Psoas muscle (tissue), 8 donors: ENCODE data around the gene TYMS. TPM values are rescaled to one million over a fixed set of nuclear protein-coding genes. Genes with fewer than 3 reads are reported as not detected.

Source experiments
- ATAC-seq, 4 donors: fragments of 200-7000 bp; cut with Tn5 transposase; one replicate each; pipeline ENCODE4 v1.9.1; 2020; ENCODE audit warnings: moderate library complexity in 3 of 4, mild to moderate bottlenecking in 2 of 4
- DNase-seq, 2 donors: peaks; one replicate each; pipeline ENCODE4 v3.0.0-alpha.2; 2020
- H3K27ac ChIP-seq: fragments of 200-600 bp; one replicate; pipeline ENCODE4 v1.8.0; 2022
- H3K27me3 ChIP-seq, 3 donors: fragments of 200-600 bp in 1 of 3; one replicate each; pipeline versions ENCODE4 v1.6.1 to v1.8.0; 2013 to 2022; ENCODE audit warnings: low read length in 2 of 3, mild to moderate bottlenecking in 2 of 3, moderate library complexity in 1 of 3; ENCODE audit not compliant: insufficient read depth in 3 of 3
- H3K36me3 ChIP-seq, 2 donors: fragments of 200-600 bp in 1 of 2; one replicate each; pipeline versions ENCODE4 v1.6.1 to v1.8.0; 2013 to 2022; ENCODE audit warnings: low read depth in 1 of 2, mild to moderate bottlenecking in 1 of 2, moderate library complexity in 1 of 2; ENCODE audit not compliant: insufficient read depth in 1 of 2
- H3K4me1 ChIP-seq: fragments of 200-600 bp; one replicate; pipeline ENCODE4 v1.8.0; 2022
- H3K4me3 ChIP-seq: fragments of 200-600 bp; one replicate; pipeline ENCODE4 v1.8.0; 2022; ENCODE audit warnings: mild to moderate bottlenecking
- H3K9me3 ChIP-seq: fragments of 200-600 bp; one replicate; pipeline ENCODE4 v1.8.0; 2022
- WGBS, 3 donors: extraction: QIAGEN DNeasy Blood & Tissue Kit; methylation state at CpG; one replicate each; pipeline versions ENCODE4 v1.1.6 to v1.1.7; 2013; 5-methylcytosine and 5-hydroxymethylcytosine counted together
- intact Hi-C, 2 donors: fragments of 100-400 bp; cut with DNase I; formaldehyde crosslinking; loops; one replicate each; pipeline versions ENCODE4 v1.11.0 to v1.14.2; 2022
- polyA plus RNA-seq, 3 donors: library from polyadenylated mRNA; stranded (reverse); fragments of 200-250 nt; gene quantifications; one replicate each; pipeline ENCODE4 v1.2.3, GENCODE V29; 2013
- total RNA-seq, 4 donors: library from RNA; stranded (reverse); fragmentation: NEBNext Ultra II Directional in 2 of 4; extraction: Animal tissue kit (Norgen Biotek cat#: 25700) in 2 of 4; gene quantifications; one replicate each; pipeline versions ENCODE4 v1.2.1 to v1.2.4, GENCODE V29; 2021 to 2023
- TF ChIP-seq, protein P1 (sequence below): fragments of 200-600 bp; IDR thresholded peaks from one replicate; pipeline ENCODE4 v1.8.0; 2022; ENCODE audit warnings: antibody characterized with exemption
- donor health status: healthy with polysubstance abuse.
- donor health status: DM: no; HTN: no; CAD: no; lungs with moderate emphysema.
- donor health status: Bipolar disorder and iron deficiency.
- donor health status: healthy.
- donor health status: DM: yes; HTN: yes; CAD: no.
- donor health status: DM: no; HTN: no; CAD: no.
- donor health status: DM: no; HTN: no; CAD: no.
- donor health status: DM: yes; HTN: yes; CAD: no.

Gene TYMS
- total and polyA plus RNA-seq, 7 donors, result 0.25 to 0.65 (median 0.32) TPM; not detected in 1

DNA sequence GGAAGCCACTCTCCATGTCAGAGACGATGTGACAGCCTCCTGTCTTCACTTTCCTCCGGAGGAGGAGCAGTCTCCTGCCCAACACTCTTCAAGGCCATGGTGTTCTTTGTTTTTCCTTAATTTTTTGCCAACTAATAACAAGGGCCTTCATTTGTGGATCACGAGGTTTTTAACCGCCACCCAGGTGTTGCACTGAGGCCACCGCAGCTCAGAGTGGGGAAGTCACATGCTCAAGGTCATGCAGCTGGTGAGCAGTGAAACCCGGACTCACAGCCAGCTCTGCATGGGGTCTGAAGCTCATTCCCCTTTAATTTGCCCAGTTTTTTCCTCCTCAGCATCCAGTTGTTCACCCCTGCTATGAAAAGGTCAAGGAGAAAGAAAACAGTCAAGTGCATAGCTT lies 35.4 kb downstream of the TYMS start:
- no peak for ATAC-seq
- intact Hi-C loops, result no loop called here
- Histone ChIP-seq H3K27me3 (no peaks in the 10 kb centered on the region), H3K4me3 (no peak overlapping the region), H3K9me3 (no peaks in the 10 kb centered on the region), H3K36me3 (peaks cover 0 to 39% of the 10 kb centered on the region in 2 donors), H3K4me1 (no peaks in the 10 kb centered on the region), H3K27ac (no peak overlapping the region)
- 82 to 87% (median 85%) methylated on average over 6 of the region's 6 CpGs for WGBS, 3 donors
- TF ChIP-seq, protein P1, sequence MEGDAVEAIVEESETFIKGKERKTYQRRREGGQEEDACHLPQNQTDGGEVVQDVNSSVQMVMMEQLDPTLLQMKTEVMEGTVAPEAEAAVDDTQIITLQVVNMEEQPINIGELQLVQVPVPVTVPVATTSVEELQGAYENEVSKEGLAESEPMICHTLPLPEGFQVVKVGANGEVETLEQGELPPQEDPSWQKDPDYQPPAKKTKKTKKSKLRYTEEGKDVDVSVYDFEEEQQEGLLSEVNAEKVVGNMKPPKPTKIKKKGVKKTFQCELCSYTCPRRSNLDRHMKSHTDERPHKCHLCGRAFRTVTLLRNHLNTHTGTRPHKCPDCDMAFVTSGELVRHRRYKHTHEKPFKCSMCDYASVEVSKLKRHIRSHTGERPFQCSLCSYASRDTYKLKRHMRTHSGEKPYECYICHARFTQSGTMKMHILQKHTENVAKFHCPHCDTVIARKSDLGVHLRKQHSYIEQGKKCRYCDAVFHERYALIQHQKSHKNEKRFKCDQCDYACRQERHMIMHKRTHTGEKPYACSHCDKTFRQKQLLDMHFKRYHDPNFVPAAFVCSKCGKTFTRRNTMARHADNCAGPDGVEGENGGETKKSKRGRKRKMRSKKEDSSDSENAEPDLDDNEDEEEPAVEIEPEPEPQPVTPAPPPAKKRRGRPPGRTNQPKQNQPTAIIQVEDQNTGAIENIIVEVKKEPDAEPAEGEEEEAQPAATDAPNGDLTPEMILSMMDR, result no peak
- no peak for DNase-seq

DNA sequence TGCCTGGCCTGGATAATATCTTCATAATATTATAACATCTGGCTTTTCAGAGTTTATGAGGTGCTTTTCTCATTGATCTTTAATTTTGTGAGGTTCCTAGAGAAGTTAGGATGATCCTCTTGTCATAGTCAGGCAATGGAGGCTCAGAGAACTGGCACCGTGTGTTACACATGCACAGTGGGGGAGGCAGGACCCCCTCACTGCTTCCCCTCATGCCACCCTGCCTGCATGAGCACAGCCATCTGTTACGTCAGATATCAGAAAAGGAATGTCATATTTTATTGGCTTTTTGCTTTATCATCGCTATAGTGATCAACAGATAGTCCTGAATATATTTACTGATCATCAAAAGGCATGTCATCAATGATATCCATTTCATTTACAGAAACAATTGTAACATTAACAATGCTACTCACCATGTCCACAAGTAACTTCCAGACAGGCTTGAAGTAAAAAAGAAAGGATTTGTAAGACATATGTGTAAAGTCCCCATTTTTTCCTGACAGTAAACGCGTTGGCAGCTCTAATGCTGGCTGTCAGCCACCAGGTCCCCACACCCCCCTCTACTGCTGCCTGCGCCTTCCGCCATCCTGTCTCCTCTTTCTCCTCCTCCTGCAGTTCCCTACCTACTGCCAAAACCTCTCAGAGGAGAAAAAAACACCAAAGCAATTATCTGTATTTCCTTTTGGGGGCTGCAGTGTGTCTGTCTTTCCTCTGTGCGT lies 36.2 kb downstream of the TYMS start:
- TF ChIP-seq, protein P1, result no peak
- Histone ChIP-seq H3K27ac (no peak overlapping the region), H3K27me3 (no peaks in the 10 kb centered on the region), H3K9me3 (no peaks in the 10 kb centered on the region), H3K4me1 (peaks cover 4% of the 10 kb centered on the region), H3K4me3 (no peak overlapping the region), H3K36me3 (peaks cover 0 to 39% of the 10 kb centered on the region in 2 donors)
- ATAC-seq (no peak), DNase-seq (no peak)
- intact Hi-C loops, result no loop called here
- 74 to 85% (median 81%) methylated on average over 8 of the region's 8 CpGs for WGBS, 3 donors

DNA sequence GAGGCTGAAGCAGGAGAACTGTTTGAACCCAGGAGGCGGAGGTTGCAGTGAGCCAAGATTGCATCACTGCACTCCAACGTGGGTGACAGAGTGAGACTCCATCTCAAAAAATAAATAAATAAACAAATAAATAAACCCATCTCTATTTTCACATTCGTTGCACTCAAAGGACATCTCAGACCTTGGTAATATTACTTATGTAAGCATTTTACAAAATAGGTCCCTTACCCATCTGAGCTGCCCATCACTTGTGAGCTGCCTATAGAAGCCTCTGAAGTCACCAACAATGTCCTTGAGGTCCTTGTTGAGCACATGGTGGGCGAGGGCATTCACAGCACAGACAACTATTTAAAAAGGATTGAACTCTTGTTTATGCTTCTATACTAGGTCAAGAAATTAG lies 39.6 kb downstream of the TYMS start:
- H3K36me3 ChIP-seq, result peaks cover 0 to 35% of the 10 kb centered on the region in 2 donors
- no peaks in the 10 kb centered on the region for H3K9me3 ChIP-seq
- WGBS, 3 donors, result 95 to 99% (median 96%) methylated on average over 4 of the region's 4 CpGs
- H3K4me1 ChIP-seq, result peaks cover 4% of the 10 kb centered on the region
- H3K4me3 ChIP-seq, result no peak overlapping the region
- no peak for ATAC-seq
- TF ChIP-seq, protein P1, result no peak
- H3K27ac ChIP-seq, result no peak overlapping the region
- intact Hi-C loops, result no loop called here
- no peaks in the 10 kb centered on the region for H3K27me3 ChIP-seq
- no peak for DNase-seq

DNA sequence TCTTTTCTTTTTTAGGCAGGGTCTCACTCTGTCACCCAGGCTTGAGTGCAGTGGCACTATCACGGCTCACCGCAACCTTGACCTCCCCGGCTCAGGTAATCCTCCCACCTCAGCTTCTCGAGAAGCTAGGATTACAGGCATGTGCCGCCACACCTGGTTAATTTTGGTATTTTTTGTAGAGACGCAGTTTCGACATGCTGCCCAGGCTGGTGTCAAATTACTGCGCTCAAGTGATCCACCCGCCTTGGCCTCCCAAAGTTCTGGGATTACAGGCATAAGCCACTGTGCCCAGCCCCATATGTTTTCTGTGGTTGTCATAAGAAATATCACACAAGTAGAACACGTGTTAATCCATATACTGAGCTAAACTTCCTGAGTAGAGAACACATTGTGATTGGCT lies 40.3 kb downstream of the TYMS start:
- H3K4me1 ChIP-seq, result peaks cover 4% of the 10 kb centered on the region
- ATAC-seq, result peak in 1 of 4 donors; percentile 62
- WGBS, 3 donors, result 46 to 80% (median 58%) methylated on average over 10 of the region's 10 CpGs
- intact Hi-C loops, result no loop called here
- TF ChIP-seq, protein P1, result no peak
- no peak overlapping the region for H3K4me3 ChIP-seq
- no peaks in the 10 kb centered on the region for H3K9me3 ChIP-seq
- DNase-seq, result no peak
- peaks cover 0 to 28% of the 10 kb centered on the region in 2 donors for H3K36me3 ChIP-seq
- H3K27ac ChIP-seq, result no peak overlapping the region
- no peaks in the 10 kb centered on the region for H3K27me3 ChIP-seq
